GM21529 (cell line): ENCODE measurements around the gene TMEM130.
"Not testable (repeated sequence)": the region's sequence is repeated elsewhere in the genome, so short reads cannot be mapped to it uniquely, and the experiment has no call there.

Experiments used
- ATAC-seq: cut with Tn5 transposase; IDR thresholded peaks from one replicate; pipeline ENCODE4 v1.9.1; 2021; ENCODE audit not compliant: unreplicated experiment

Gene TMEM130

DNA sequence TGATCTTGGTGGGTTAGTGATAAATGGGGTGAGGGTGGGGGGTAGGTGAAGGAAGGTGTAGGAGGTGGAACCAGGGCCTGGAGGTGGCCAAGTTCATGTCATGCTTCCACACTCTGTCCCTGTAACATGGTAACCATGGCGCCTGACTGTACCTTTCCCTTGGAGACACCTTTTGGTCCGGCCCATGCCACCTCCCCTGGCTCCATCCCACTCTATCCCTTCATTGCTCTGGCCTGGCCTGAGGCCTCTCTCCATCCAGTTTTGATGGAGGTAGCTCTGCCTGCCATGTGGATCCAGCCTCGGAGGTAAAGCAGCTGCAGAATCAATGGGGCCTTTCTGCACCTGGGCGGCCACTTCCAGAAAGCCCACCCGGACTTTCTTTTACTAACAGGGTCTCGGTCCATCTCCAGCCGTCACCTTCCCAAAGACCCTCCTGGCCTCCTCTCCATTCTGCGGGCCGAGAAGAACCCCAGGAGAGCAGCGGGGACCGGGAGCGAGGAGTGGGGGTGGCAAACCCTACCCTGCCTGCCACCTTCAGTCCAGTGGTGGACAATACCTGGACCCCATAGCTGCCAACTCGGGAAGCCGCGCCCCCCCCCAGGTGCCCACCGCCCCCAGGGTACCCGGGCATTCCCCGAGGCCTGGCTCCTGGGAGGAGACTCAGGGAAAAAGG lies 8.0 kb upstream of the TMEM130 start:
- no peak for ATAC-seq

DNA sequence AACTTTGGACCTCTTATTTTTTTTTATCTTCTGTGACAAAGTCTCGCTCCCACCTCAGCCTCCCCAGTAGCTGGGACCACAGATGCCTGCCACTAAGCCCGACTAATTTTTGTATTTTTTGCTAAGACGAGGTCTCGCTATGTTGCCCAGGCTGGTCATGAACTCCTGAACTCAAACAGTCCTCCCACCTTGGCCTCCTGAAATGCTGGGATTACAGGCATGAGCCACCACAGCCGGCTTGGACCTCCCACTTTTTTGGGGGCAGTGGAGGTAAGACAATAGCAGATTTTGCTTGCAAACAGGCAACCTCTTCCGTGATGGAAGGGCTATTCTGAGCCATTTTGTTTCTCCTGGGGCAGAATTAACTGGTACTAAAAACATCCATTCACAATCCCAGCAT lies 7.3 kb upstream of the TMEM130 start:
- no peak for ATAC-seq

DNA sequence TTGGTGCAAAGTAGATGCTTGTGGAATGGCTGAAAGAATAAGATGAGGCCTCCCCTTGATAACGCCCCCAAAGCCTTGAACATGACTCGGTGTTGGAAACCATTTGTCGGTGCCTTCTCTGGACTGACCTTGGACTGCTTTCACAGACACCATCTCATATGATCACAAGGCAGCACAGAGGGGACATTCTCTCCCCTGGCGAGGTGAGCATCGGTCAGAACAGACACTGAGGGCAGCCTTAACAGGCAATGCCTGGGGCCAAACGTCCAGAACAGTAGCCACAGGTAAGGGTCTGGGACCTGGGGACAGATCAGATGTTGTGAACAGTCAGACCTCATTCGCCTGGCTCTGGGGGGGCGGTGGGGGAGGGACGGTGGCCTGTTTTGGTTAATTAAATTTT lies 5.7 kb upstream of the TMEM130 start:
- no peak for ATAC-seq

DNA sequence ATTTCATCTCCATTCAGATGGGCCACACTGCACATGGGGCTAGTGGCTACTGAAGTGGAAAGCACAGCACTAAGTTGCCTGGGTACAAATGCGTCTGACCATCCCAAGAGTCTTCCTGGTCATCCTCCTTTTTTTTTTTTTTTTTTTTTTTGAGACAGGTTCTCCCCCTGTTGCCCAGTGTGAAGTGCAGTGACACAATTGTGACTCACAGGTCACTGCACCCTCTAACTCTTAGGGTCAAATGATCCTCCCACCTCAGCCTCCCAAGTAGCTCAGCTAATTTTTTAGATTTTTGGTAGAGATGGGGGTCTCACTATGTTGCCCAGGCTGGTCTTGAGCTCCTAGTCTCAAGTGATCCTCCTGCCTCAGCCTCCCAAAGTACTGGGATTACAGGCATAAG lies 5.1 kb upstream of the TMEM130 start:
- no peak for ATAC-seq

DNA sequence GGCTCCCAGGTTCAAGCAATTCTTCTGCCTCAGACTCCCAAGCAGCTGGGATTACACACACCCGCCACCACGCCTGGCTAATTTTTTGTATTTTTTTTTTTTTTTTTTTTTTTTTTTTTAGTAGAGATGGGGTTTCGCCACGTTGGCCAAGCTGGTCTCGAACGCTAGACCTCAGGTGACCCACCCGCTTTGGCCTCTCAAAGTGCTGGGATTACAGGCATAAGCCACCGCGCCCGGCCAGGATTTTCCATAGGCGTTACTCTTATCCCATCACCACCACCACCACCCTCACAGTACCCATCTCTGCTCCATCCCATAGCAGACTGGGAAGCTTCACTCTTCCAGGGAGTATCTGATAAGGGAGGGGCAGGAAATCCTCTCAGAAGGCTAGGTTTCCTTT lies 3.8 kb upstream of the TMEM130 start:
- not testable (repeated sequence) for ATAC-seq

DNA sequence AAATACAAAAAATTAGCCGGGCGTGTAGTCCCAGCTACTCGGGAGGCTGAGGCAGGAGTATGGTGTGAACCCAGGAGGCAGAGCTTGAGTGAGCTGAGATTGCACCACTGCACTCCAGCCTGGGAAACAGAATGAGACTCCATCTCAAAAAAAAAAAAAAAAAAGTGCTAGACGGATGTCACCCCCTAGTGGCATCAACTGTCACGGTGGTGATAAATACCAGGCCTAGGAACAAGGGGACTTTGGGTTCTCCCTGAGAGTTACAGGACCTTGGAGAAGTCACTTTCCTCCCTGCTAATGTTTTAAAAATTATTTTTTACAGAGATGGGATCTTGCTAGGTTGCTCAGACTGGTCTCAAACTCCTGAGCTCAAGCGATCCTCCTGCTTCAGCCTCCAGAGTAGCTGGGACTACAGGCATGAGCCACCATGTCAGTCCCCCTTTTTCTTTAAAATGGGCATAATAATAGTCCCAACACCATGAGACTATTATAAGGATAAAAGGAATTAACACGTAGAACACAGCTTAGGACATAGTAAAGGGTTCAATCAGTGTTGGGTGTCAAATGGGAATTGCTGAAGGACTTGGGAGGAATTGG lies 2.6 kb upstream of the TMEM130 start:
- ATAC-seq, result no peak

DNA sequence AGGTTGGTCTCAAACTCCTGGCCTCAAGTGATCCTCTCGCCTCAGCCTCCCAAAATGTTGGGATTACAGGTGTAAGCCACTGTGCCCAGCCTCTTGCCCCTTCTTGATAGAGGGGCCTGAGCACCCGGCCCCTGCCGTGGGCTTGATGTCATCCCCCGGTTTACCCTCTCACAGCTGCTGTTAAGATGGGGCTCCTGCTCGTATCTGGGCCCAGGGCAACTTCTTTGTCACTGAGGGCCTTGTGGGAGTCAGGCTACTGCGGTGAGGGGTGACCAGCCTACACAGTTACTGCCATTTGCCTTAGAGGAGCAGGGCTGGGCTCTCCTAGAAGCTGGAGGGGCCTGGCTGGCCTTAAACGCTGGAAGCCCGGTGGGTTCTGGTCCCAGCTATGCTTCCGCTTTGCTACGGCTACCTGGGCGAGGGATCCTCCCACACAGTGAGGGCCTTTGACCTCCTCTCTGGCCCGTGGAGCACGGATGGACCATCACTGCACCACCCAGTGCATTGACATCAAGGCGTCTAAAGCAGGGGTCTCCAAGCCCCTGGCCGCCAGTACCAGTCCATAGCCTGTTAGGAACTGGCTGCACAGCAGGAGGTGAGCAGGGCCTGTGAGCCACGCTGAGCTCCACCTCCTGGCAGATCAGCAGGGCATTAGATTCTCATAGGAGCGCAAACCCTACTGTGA lies 1.1 kb upstream of the TMEM130 start:
- no peak for ATAC-seq

DNA sequence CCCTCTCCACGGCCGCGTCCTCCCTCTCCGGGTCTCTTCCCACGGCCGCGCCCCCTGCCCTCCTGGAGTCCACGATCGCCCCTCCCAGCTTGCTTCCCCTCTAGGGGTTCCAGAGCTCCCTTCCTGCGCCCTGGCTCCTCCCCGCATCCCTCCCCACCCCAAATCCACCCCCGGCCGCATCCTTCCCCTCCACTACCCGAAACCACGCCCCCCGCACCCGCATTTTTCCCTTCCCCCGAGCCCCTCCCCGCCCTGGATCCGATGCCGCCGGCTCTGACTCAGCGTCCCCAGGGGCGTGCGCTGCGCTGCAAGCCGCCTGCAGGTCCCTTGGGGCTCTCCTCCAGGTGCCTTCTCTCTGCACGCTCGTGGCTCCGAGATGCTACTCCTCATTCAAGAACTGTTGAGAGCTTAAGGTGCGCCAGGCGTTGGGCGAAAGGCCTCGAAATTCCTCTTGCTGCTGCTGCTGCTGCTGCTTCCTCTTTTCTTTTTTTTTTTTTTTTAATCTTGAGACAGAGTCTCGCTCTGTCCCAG lies 372 bp upstream of the TMEM130 start:
- peak; percentile 75 for ATAC-seq

DNA sequence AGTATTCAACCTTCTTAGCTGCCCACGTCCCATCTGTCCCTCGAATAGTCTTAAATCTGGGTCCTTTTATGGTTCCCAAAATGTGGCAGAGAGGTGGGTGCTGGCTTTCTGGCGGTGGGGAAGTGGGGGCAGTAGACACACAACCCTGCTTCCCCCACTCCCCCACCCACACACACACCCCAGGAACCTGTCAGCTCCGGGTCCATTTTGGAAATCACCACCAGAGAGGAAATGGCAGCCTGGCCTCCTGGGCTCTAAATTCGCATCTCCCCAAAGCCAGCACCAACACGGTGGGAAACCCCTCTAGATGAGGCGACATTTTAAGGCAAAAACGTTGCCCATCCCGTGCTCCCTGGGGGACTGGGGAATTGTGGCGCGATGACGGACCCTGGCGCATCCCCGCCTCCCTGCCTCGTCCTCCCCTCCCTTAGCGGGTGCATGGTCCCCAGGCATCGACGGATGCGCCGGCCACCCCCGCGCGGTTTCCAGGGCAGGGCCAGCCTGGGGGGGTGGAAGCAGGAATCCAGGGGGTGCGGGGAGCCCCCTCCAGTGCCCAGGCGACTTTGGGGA lies 702 bp downstream of the TMEM130 start:
- peak; percentile 8 for ATAC-seq

DNA sequence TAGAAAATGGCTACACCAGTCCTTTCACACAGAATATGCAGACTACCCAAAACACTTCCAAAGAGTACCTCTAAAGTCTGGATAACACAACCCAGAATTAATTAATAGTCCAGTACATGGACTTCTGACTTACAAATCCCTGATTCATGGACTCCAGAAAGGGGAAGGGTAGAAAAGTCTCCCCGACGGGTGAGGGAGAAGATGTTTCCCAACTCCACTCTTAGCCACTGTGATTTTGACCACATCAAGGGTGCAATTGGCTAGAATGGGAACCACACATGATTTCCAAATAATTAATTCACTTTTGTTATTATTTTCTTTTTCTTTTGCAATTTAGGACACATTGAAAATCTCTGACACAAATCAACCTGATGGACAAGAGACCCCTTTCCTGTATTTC lies 1.4 kb downstream of the TMEM130 start:
- no peak for ATAC-seq

DNA sequence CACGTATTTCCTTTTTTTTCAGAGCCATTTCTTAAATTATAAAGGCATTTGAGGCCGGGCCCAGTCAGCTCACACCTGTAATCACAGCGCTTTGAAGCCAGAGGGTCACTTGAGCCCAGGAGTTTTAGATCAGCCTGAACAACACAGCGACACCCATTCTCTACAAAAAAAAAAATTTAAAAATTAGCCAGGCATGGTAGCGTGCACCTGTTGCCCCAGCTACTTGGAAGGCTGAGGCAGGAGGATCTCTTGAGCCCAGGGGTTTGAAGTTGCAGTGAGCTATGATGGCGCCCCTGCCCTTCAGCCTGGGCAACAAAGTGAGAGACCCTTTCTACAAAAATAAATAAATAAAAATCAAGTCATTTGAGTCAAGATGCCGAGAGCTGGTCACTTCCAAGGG lies 3.0 kb downstream of the TMEM130 start:
- ATAC-seq, result no peak

DNA sequence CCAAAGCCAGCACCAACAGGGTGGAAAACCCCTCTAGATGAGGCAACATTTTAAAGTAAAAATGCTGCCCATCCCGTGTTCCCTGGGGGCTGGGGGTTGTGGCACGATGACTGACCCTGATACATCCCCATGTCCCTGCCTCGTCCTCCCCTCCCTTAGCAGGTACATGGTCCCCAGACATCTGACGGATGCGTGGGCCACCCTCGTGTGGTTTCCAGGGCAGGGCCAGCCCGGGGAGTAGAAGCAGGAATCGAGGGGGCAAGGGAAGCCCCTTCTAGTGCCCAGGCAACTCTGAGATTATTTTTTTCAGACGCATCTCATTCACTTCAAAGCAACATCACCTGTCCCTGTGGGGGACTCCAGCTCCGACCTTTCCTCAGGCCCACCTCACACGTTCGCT lies 3.5 kb downstream of the TMEM130 start:
- ATAC-seq, result no peak

DNA sequence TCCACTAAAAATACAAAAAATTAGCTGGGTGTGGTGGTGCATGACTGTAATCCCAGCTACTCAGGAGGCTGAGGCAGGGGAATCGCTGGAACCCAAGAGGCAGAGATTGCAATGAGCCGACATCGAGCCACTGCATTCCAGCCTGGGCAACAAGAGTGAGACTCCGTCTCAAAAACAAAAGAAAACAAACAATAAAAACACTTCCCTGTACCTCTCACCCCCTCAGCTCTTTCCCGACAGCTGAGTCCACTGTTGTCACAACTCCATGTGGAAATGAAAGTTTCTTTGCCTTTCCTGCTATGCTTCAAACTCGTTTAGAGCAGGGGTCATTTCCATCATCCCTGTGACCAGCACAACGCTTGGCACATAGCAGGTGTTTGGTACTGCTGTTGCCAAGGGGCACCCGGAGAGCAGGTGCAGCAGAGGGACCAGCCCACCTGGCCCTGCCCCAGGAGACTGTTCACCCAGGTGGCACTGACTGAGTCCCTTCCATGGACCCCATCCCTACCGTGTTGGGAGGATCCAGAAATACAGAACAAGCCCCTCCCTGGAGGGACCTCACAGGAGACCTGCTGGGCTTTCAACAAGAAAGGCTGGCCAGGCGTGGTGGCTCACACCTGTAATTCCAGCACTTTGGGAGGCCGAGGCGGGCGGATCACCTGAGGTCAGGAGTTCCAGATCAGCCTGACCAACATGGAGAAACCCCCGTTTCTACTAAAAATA lies 4.9 kb downstream of the TMEM130 start:
- ATAC-seq, result no peak

DNA sequence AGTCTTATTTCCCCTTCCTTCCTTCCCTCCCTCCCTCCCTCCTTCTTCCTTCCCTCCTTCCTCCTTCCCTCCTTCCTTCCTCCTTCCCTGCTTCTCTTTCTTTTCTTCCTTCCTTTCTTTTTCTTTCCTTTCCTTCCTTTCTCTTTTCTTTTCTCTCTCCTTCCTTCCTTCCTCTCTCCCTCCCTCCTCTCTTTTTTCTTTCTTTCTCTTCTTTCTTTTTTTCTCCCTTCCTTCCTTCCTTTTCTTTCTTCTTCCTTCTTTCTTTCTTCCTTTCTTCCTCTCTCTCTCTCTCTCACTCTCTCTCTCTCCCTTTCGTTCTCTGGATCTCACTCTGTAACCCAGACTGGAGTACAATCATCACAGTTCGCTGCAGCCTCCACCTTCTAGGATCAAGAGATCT lies 6.2 kb downstream of the TMEM130 start:
- no peak for ATAC-seq

DNA sequence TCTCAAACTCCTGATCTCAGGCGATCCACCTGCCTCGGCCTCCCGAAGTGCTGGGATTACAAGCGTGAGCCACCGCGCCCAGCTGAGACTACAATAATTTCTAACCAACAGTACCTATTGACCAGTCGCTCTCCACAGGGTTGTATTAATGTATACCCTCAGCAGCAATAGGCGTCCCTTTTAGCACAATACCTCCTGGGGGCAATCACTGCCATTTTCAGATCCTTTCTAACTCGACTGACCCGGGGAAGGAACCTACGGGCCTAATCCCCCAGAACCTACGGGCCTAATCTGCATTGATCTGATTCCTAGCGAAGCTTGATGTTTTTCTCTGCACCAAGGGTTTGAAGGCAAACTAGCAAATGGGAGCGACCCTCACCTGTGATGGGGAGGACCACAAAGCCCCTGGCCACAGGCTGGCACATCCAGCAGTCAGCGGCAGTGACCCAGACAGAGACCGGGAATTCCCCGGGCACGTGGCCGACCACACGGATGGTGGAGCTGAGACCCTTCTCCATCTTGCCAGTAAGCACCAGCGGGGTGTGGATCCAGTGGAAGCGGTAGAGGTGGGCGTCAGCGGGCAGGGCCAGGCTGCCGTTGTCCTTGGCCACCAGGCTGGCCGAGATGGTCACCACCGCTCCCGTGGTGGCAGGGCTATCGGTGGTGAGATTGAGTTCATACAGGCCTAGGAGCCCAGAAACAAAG lies 6.9 kb downstream of the TMEM130 start:
- ATAC-seq, result no peak

DNA sequence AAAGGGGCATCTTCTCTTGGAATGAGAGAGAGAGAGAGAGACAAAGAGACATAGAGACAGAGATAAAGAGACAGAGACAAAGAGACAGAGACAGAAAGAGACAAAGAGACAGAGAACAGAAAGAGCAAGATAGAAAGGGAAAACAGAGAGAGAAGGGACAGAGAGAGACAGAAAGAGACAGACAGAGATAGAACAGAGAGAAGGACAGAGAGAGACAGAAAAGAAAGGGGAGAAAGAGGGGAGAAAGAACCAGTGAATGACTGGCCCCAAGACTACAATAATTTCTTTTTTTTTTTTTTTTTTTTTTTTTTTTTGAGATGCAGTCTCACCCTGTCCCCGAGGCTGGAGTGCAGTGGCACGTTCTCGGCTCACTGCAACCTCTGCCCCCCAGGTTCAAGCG lies 7.6 kb downstream of the TMEM130 start:
- no peak for ATAC-seq

DNA sequence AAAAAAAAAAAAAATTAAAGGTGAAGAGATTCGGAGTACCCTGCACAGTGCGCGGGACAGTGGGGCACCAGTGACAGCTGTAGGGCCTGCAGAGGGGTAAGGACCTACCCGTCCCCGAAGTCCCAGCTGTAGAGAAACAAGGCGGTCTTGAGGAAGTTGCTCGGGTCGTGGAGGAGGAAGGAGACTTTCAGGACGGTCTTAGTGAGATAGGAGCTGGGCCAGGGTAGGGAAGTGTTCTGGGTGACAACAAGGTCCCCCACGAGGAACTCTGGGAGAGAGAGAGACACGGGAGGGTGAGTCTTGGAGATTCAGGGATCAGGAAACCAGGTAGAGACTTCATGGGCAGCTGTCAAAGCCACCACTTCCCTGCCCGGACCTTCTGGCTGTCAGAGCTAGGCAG lies 9.7 kb downstream of the TMEM130 start:
- ATAC-seq, result no peak

DNA sequence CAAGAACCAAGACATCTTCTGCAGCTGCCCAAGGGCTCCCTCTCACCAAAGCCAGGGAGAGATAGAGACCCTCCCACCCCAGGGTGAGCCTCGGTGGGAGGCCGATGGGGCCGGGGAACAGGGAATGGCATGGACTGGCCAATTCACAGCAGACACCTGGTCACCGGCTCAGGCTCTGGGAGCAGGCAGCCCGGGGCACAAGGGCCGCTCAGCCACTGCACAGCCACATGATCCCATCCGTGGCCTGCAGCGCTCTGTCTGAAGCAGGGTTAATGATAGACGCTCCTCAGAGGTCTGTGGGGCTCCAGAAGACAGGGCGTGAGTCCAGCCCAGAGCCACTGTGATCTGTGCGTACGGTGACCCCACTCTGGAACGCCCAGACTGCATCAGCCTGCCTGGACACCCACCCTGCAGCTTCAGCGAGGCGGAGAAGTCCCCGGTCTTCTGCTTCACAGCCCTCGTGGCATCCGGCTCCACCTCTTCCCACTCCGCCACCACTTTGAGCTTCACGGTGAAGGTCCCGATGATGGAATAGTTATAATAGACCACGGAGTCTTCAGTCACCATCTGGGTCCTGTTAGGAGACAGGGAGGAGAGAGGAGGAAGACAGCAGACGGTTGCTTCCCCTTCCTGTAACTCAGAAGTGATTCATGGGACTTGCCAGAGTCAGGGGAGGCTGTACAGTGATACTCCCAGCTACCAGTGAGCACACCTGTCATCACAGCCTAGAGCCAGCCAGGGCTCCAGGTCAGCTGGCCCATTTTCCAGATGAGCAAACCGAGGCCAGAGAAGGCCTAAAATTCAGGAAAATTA lies 14.0 kb downstream of the TMEM130 start:
- ATAC-seq, result no peak

DNA sequence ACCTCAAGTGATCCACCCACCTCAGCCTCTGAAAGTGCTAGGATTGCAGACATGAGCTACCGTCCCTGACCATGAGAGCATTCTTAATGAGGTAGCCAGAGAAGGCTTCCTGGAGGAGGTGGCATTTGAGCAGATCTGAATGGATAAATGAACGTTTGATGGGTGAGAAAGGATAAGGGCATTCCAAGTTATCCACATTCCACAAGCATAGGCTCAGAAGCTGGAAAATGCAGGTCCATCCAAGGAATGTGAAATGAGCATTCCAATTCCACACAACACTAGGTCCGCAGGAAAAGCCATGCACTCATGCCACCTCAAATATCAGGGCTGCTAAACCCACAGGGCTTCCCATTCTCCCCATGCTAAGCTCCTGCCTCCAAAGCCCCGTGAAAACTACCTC lies 17.0 kb downstream of the TMEM130 start:
- no peak for ATAC-seq

DNA sequence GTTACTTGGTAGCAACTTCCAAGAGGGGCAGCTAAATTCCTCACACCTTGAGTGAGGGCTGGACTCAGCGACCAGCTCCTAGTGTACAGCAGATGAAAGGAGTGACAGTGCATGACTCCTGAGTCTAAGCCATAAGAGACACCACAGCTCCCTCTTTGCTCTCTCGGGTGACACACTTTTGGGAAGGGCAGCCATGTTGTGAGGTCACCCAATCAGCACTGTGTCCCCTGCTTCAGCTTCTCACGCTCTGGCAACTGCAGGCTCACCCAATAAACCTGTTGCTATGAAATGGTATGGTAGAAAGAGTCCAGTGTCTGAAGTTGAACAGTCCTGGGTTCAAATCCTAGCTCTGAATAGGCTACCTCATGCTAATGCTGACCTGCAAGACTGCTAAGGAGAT lies 20.9 kb downstream of the TMEM130 start:
- no peak for ATAC-seq
